NB4 (cell line): ENCODE measurements around the gene KSR2.

ENCODE experiments used
- CTCF ChIP-seq: IDR thresholded peaks from one replicate; pipeline ENCODE4 v1.5.1; 2012; ENCODE audit warnings: low read depth, low read length
- POLR2A ChIP-seq: IDR thresholded peaks from 2 replicates; pipeline ENCODE4 v1.6.1; 2011; ENCODE audit warnings: mild to moderate bottlenecking; ENCODE audit not compliant: insufficient read length; ENCODE audit errors: extremely low read depth

- TF ChIP-seq POLR2A: no peak
- TF ChIP-seq CTCF: no peak
These were observed 560.5 kb downstream of the KSR2 start for GRCh38 chr12:117408161-117408791.
